HepG2 (cell line): ENCODE results near the gene TM9SF3. TPM values are rescaled to one million over a fixed set of nuclear protein-coding genes. Genes with fewer than 3 reads are reported as not detected.

Source experiments
- ATAC-seq: fragments of 200-7000 bp; cut with Tn5 transposase; 3 replicates; pipeline ENCODE4 v1.9.1; 2020; ENCODE audit warnings: mild to moderate bottlenecking, moderate library complexity
- BruUV-seq: library from RNA; stranded (reverse); fragments of 400-500 nt; replicated peaks from 2 replicates; lab custom pipeline; 2021; lab: Mats Ljungman, UMichigan
- CTCF ChIA-PET: fragments of 300-600 bp; formaldehyde crosslinking; extraction: SDS; loops from one replicate; lab custom pipeline; 2021; ENCODE audit warnings: low total read pairs, inconsistent platforms, low intra/inter-chr PET ratio; lab: Yijun Ruan, JAX
- POLR2A ChIA-PET: fragments of 350-600 bp; sonication (Branson Sonifier 250); formaldehyde crosslinking; loops from one replicate; lab custom pipeline; 2020; ENCODE audit warnings: antibody characterized with exemption, inconsistent platforms; lab: Yijun Ruan, JAX
- DNase-seq: peaks from one replicate; pipeline ENCODE4 v3.0.0-alpha.2; 2015; ENCODE audit warnings: low spot score
- FAIRE-seq: peaks from 3 replicates; lab custom pipeline; 2011; peaks lifted over from hg19 to GRCh38; lab: Jason Lieb, UNC
- H2AFZ ChIP-seq: one replicate; pipeline ENCODE4 v1.6.1; 2011; ENCODE audit warnings: low read length, inconsistent platforms
- H3K27ac ChIP-seq: fragments of 300-600 bp; 3 replicates; pipeline ENCODE4 v1.8.0; 2011; ENCODE audit warnings: mixed run types, mild to moderate bottlenecking, mixed read lengths, low read length, inconsistent platforms; ENCODE audit not compliant: insufficient read depth; ENCODE audit errors: extremely low read length
- H3K27me3 ChIP-seq, 2 experiments: fragments of 200-600 bp in 1 of 2; 2 replicates in 1 of 2; 3 replicates in 1 of 2; pipeline versions ENCODE4 v1.6.0 to v1.8.0; 2011; ENCODE audit warnings: low read length in 2 of 2, mild to moderate bottlenecking in 2 of 2, moderate library complexity in 2 of 2, inconsistent platforms in 1 of 2; ENCODE audit not compliant: insufficient read depth in 2 of 2, control insufficient read depth in 1 of 2
- H3K36me3 ChIP-seq, 2 experiments: fragments of 200-600 bp in 1 of 2; replicated peaks in 1 of 2; 2 replicates in 1 of 2; 3 replicates in 1 of 2; pipeline versions ENCODE4 v1.5.1 to v1.8.0; 2011; ENCODE audit warnings: low read length in 2 of 2, inconsistent platforms in 1 of 2; ENCODE audit not compliant: insufficient read depth in 2 of 2, control insufficient read depth in 1 of 2
- H3K4me1 ChIP-seq: 2 replicates; pipeline ENCODE4 v1.5.1; 2012; ENCODE audit warnings: low read length, inconsistent platforms; ENCODE audit not compliant: insufficient read depth
- H3K4me2 ChIP-seq: 2 replicates; pipeline ENCODE4 v1.6.0; 2011; ENCODE audit warnings: low read depth, low read length, inconsistent platforms
- H3K4me3 ChIP-seq, 3 experiments: fragments of 200-600 bp in 1 of 3; sonication (generic), shearing (Covaris generic) in 1 of 3; replicated peaks in 1 of 3; 2 replicates each; pipeline ENCODE4 v1.5.1; 2011 to 2016; ENCODE audit warnings: low read length in 3 of 3, inconsistent platforms in 2 of 3, low read depth in 2 of 3, mild to moderate bottlenecking in 2 of 3, control low read depth in 1 of 3, mixed read lengths in 1 of 3; ENCODE audit not compliant: insufficient read depth in 1 of 3
- H3K79me2 ChIP-seq: one replicate; pipeline ENCODE4 v1.6.1; 2011; ENCODE audit warnings: low read length, inconsistent platforms; ENCODE audit not compliant: insufficient read depth
- H3K9ac ChIP-seq: 2 replicates; pipeline ENCODE4 v1.6.0; 2011; ENCODE audit warnings: mild to moderate bottlenecking, low read depth, low read length, inconsistent platforms; ENCODE audit not compliant: insufficient read depth
- H3K9me3 ChIP-seq: 2 replicates; pipeline ENCODE4 v1.5.1; 2012; ENCODE audit warnings: mild to moderate bottlenecking, low read length
- H4K20me1 ChIP-seq: 2 replicates; pipeline ENCODE4 v1.6.0; 2011; ENCODE audit warnings: inconsistent platforms, mild to moderate bottlenecking, low read length, moderate library complexity; ENCODE audit not compliant: insufficient read depth
- ISL2 ChIP-seq: sonication (generic); formaldehyde crosslinking; IDR thresholded peaks from 2 replicates; pipeline ENCODE4 v1.5.0; 2020; ENCODE audit warnings: missing genetic modification reagents
- KLF15 ChIP-seq: sonication (generic); formaldehyde crosslinking; IDR thresholded peaks from 2 replicates; pipeline ENCODE4 v1.8.1; 2023; ENCODE audit warnings: borderline replicate concordance, mild to moderate bottlenecking, inconsistent platforms, missing genetic modification reagents, mixed read lengths
- ZNF121 ChIP-seq: sonication (generic); formaldehyde crosslinking; IDR thresholded peaks from 2 replicates; pipeline ENCODE4 v1.5.0; 2020; ENCODE audit warnings: mild to moderate bottlenecking, missing genetic modification reagents
- WGBS: methylation state at CpG from one replicate; pipeline ENCODE4 v1.1.6; 2017; ENCODE audit warnings: low lambda C conversion rate; 5-methylcytosine and 5-hydroxymethylcytosine counted together
- in situ Hi-C: cut with HindIII; loops from 2 replicates; pipeline ENCODE4 v1.10.0; 2017; ENCODE audit warnings: low pct_unique_long_range_greater_than_20kb; ENCODE audit not compliant: extremely low pct_ligation_motif_present
- intact Hi-C: fragments of 100-400 bp; cut with micrococcal nuclease; formaldehyde crosslinking; loops from one replicate; pipeline ENCODE4 v1.10.0; 2022; ENCODE audit not compliant: unreplicated experiment
- polyA plus RNA-seq, 8 experiments: library from polyadenylated mRNA; depleted of rRNA in 3 of 8; stranded (reverse) in 7 of 8; unstranded in 1 of 8; fragments of >200 nt; fragmentation: Illumina TruSeq in 4 of 8; extraction: Trizol in 4 of 8; gene quantifications; 2 replicates each; pipeline versions ENCODE4 v1.2.1 to v1.2.3, GENCODE V29; 2011 to 2016; ENCODE audit warnings: low read depth in 4 of 8, missing spikeins in 1 of 8, mixed read lengths in 1 of 8; ENCODE audit not compliant: insufficient read depth in 1 of 8
- total RNA-seq, 5 experiments: library from RNA; depleted of rRNA; stranded (reverse); fragments of >200 nt; fragmentation: Illumina TruSeq; extraction: Trizol; gene quantifications; 2 replicates each; pipeline ENCODE4 v1.2.3, GENCODE V29; 2016; ENCODE audit warnings: low read depth in 1 of 5
- TF ChIP-seq, protein P1 (sequence below): sonication (generic); formaldehyde crosslinking; IDR thresholded peaks from 2 replicates; pipeline ENCODE4 v1.4.0; 2020; ENCODE audit warnings: mild to moderate bottlenecking, missing genetic modification reagents
- TF ChIP-seq, protein P2 (sequence below), 2 experiments: IDR thresholded peaks; 2 replicates each; pipeline ENCODE4 v1.6.1; 2011 to 2012; ENCODE audit warnings: low read length in 2 of 2, borderline replicate concordance in 1 of 2, low read depth in 1 of 2, mild to moderate bottlenecking in 1 of 2, moderate library complexity in 1 of 2
- TF ChIP-seq, protein P3 (sequence below): sonication (generic); formaldehyde crosslinking; IDR thresholded peaks from 2 replicates; pipeline ENCODE4 v1.8.0; 2022; ENCODE audit warnings: missing genetic modification reagents, mild to moderate bottlenecking, borderline replicate concordance

Gene TM9SF3
- total and polyA plus RNA-seq, 2 of the 13 experiments (the other 11 are each of a cell fraction or from before 2014, with no cell fraction given) = 43.8 to 120 TPM

DNA sequence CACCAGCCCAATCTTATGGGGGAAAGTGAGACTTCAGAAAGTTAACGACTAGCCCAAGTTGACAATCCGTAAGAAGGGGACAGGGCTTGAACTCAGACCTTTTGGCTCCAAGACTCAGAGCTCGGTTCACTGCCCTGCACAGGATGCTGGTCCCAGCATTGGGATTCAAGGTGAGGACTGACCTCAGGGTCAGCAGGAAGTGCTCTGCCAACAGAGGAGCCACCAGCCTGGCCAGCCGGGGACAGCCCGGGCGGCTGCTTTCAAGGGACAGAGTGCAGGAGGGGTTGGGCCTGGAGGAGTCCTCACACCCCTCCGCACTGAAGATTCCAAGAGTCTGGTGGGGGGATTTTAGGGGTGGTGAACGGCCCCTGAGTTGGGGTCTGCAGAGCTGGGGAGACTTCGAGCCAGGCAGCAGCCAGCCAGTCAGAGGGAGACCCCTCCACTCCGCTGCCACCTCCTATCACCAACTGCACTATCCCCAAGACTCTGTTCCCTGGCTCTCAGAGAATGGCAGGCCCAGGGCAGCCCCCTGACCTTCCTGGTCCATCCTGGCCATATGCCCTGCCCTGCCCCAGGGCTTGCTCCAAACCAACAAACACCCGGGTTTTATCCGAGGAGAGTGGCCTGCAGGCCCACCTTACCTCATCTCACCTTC lies 92.8 kb downstream of the TM9SF3 start (continued):
- TF ChIP-seq, protein P1, sequence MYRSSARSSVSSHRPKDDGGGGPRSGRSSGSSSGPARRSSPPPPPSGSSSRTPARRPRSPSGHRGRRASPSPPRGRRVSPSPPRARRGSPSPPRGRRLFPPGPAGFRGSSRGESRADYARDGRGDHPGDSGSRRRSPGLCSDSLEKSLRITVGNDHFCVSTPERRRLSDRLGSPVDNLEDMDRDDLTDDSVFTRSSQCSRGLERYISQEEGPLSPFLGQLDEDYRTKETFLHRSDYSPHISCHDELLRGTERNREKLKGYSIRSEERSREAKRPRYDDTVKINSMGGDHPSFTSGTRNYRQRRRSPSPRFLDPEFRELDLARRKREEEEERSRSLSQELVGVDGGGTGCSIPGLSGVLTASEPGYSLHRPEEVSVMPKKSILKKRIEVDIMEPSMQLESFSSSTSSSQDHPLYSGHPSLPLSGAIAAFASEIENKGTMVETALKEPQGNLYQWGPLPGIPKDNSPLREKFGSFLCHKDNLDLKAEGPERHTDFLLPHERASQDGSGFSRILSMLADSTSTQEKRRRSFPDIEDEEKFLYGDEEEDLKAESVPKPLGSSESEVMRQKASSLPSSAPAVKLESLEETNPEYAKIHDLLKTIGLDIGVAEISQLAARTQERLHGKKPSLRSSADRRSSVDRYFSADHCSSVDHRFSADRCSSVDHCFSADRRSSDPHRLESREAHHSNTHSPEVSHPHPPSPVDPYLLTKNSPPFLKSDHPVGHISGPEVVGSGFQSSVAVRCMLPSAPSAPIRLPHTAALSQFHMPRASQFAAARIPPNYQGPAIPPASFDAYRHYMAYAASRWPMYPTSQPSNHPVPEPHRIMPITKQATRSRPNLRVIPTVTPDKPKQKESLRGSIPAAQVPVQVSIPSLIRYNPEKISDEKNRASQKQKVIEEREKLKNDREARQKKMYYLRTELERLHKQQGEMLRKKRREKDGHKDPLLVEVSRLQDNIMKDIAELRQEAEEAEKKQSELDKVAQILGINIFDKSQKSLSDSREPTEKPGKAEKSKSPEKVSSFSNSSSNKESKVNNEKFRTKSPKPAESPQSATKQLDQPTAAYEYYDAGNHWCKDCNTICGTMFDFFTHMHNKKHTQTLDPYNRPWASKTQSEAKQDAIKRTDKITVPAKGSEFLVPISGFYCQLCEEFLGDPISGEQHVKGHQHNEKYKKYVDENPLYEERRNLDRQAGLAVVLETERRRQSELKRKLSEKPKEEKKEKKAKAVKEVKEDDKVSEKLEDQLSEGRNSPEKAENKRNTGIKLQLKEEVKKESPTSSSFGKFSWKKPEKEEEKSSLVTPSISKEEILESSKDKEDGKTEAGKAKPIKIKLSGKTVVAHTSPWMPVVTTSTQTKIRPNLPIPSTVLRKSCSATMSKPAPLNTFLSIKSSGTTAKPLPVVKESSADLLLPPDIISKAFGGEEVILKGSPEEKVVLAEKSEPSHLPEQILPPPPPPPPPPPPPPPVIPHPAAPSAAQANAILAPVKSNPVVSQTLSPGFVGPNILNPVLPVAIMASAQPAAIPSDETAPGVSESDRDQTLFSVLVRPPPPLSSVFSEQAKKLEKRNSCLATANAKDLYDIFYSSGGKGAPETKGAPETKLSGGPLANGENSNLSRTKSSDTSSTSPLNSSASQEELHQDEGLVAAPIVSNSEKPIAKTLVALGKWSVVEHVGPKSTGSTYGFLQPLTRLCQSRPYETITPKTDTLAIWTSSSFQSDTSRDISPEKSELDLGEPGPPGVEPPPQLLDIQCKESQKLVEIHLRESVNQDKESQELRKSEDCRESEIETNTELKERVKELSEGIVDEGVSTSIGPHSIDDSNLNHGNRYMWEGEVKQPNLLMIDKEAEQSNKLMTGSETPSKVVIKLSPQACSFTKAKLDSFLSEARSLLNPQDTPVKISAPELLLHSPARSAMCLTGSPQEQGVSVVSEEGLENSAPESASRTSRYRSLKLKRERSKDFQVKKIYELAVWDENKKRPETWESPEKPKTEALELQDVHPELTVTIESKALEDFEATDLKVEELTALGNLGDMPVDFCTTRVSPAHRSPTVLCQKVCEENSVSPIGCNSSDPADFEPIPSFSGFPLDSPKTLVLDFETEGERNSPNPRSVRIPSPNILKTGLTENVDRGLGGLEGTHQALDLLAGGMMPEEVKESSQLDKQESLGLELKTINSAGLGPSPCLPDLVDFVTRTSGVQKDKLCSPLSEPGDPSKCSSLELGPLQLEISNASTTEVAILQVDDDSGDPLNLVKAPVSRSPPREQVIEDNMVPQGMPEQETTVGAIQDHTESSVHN = no peak

DNA sequence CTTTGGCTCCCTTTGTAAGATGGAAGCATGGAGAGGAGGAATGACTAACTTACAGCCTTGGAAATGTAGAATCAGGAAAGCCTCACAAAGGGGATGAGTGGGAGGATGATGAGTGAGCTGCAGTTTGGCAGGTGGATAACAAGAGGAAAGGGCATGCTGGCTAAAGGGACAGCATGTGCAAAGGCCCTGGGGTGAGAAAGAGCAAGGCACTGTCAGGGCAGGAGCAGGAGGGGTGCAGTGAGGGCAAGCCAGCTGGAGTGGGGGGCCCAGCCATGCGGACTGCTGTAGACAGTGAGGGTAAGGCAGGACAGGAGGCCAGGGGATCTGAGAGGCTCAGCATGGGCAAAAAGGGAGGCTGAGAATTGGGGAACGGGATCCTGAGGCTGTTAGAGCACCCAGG lies 93.6 kb downstream of the TM9SF3 start:
- Histone ChIP-seq H3K79me2 (no peaks in the 10 kb centered on the region), H3K4me1 (no peaks in the 10 kb centered on the region), H3K27me3 (peaks cover 5 to 33% of the 10 kb centered on the region in 2 experiments; a peak in 4 of 5 replicates), H3K9ac (no peak overlapping the region), H4K20me1 (no peaks in the 10 kb centered on the region), H3K36me3 (no peaks in the 10 kb centered on the region), H3K4me3 (no peak overlapping the region), H3K4me2 (no peak overlapping the region), H3K9me3 (no peaks in the 10 kb centered on the region), H2AFZ (no peak overlapping the region), H3K27ac (no peak overlapping the region)
- no TSS peak for BruUV-seq
- FAIRE-seq (no peak), ATAC-seq (no peak), DNase-seq (no peak)
- in situ Hi-C loops = no loop called here
- CTCF ChIA-PET = no interaction called here
- WGBS = 13% methylated on average over 2 of the region's 2 CpGs
- POLR2A ChIA-PET = no interaction called here
- intact Hi-C loops = no loop called here
- TF ChIP-seq, protein P2, sequence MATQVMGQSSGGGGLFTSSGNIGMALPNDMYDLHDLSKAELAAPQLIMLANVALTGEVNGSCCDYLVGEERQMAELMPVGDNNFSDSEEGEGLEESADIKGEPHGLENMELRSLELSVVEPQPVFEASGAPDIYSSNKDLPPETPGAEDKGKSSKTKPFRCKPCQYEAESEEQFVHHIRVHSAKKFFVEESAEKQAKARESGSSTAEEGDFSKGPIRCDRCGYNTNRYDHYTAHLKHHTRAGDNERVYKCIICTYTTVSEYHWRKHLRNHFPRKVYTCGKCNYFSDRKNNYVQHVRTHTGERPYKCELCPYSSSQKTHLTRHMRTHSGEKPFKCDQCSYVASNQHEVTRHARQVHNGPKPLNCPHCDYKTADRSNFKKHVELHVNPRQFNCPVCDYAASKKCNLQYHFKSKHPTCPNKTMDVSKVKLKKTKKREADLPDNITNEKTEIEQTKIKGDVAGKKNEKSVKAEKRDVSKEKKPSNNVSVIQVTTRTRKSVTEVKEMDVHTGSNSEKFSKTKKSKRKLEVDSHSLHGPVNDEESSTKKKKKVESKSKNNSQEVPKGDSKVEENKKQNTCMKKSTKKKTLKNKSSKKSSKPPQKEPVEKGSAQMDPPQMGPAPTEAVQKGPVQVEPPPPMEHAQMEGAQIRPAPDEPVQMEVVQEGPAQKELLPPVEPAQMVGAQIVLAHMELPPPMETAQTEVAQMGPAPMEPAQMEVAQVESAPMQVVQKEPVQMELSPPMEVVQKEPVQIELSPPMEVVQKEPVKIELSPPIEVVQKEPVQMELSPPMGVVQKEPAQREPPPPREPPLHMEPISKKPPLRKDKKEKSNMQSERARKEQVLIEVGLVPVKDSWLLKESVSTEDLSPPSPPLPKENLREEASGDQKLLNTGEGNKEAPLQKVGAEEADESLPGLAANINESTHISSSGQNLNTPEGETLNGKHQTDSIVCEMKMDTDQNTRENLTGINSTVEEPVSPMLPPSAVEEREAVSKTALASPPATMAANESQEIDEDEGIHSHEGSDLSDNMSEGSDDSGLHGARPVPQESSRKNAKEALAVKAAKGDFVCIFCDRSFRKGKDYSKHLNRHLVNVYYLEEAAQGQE (IDR thresholded peaks at IDR 0.05; ENCODE audit: borderline replicate concordance in 1 of 2, low read depth in 1 of 2, low read length in 2 of 2) = no peak
- TF ChIP-seq KLF15 (CRISPR knock-in tag) = no peak
- no peak for TF ChIP-seq ISL2 (CRISPR knock-in tag)
- TF ChIP-seq, protein P3, sequence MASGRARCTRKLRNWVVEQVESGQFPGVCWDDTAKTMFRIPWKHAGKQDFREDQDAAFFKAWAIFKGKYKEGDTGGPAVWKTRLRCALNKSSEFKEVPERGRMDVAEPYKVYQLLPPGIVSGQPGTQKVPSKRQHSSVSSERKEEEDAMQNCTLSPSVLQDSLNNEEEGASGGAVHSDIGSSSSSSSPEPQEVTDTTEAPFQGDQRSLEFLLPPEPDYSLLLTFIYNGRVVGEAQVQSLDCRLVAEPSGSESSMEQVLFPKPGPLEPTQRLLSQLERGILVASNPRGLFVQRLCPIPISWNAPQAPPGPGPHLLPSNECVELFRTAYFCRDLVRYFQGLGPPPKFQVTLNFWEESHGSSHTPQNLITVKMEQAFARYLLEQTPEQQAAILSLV = no peak
- TF ChIP-seq ZNF121 (CRISPR knock-in tag) = no peak
